ENCODE measurements around the gene ANO10.
A peak's percentile ranks its signal among the peaks of the same experiment; 100 is the strongest.

GRCh38 chr3:43378066-43378935 lies 243.5 kb downstream of the ANO10 start:
- TF ChIP-seq CTCF (IDR thresholded peaks at IDR 0.05; ENCODE audit: insufficient read depth, low read depth, low read length) (peak; percentile 49), EZH2 (IDR thresholded peaks at IDR 0.05; ENCODE audit: insufficient read depth, low read length) (no peak)
